ENCODE measurements around the gene SGSH.

The SGSH gene

GRCh38 chr17:80224683-80225082 is 4.5 kb upstream of the SGSH start:
- no peak for DNase-seq (ENCODE audit: low read depth, low spot score)
- TF ChIP-seq ZNF274 (IDR thresholded peaks at IDR 0.05; ENCODE audit: low read depth, low read length), result no peak
- TF ChIP-seq YY1 (IDR thresholded peaks at IDR 0.05; ENCODE audit: insufficient read depth, insufficient read length), result no peak
- TF ChIP-seq SUZ12 (IDR thresholded peaks at IDR 0.05; ENCODE audit: extremely low read depth, insufficient read depth, insufficient read length), result no peak
- no peaks in the 10 kb centered on the region for H3K27me3 ChIP-seq (ENCODE audit: insufficient read depth, insufficient read length)
- H3K9ac ChIP-seq (ENCODE audit: insufficient read length, low read depth), result no peak overlapping the region
- H3K9me3 ChIP-seq (ENCODE audit: insufficient read depth, low read length), result no peaks in the 10 kb centered on the region
- peaks cover 20% of the 10 kb centered on the region for H3K4me1 ChIP-seq (ENCODE audit: insufficient read depth, insufficient read length)
- H3K4me3 ChIP-seq (ENCODE audit: insufficient read length, low read depth), result no peak overlapping the region
- peaks cover 49% of the 10 kb centered on the region for H3K36me3 ChIP-seq (ENCODE audit: insufficient read depth, insufficient read length, low read length)

- H3K4me3 ChIP-seq (ENCODE audit: insufficient read length, low read depth), result no peak overlapping the region
- no peaks in the 10 kb centered on the region for H3K27me3 ChIP-seq (ENCODE audit: insufficient read depth, insufficient read length)
- peaks cover 45% of the 10 kb centered on the region for H3K36me3 ChIP-seq (ENCODE audit: insufficient read depth, insufficient read length, low read length)
- H3K9ac ChIP-seq (ENCODE audit: insufficient read length, low read depth), result no peak overlapping the region
- peaks cover 20% of the 10 kb centered on the region for H3K4me1 ChIP-seq (ENCODE audit: insufficient read depth, insufficient read length)
- TF ChIP-seq YY1 (IDR thresholded peaks at IDR 0.05; ENCODE audit: insufficient read depth, insufficient read length) (no peak), ZNF274 (IDR thresholded peaks at IDR 0.05; ENCODE audit: low read depth, low read length) (no peak), SUZ12 (IDR thresholded peaks at IDR 0.05; ENCODE audit: extremely low read depth, insufficient read depth, insufficient read length) (no peak)
- DNase-seq (ENCODE audit: low read depth, low spot score), result no peak
- no peaks in the 10 kb centered on the region for H3K9me3 ChIP-seq (ENCODE audit: insufficient read depth, low read length)
Observed at GRCh38 chr17:80223838-80224497, 3.8 kb upstream of the SGSH start.

GRCh38 chr17:80223142-80223815 is 3.1 kb upstream of the SGSH start:
- Histone ChIP-seq H3K4me1 (ENCODE audit: insufficient read depth, insufficient read length) (peaks cover 20% of the 10 kb centered on the region), H3K9ac (ENCODE audit: insufficient read length, low read depth) (no peak overlapping the region), H3K4me3 (ENCODE audit: insufficient read length, low read depth) (no peak overlapping the region), H3K27me3 (ENCODE audit: insufficient read depth, insufficient read length) (no peaks in the 10 kb centered on the region), H3K36me3 (ENCODE audit: insufficient read depth, insufficient read length, low read length) (peaks cover 42% of the 10 kb centered on the region), H3K9me3 (ENCODE audit: insufficient read depth, low read length) (no peaks in the 10 kb centered on the region)
- TF ChIP-seq SUZ12 (IDR thresholded peaks at IDR 0.05; ENCODE audit: extremely low read depth, insufficient read depth, insufficient read length), result no peak
- TF ChIP-seq YY1 (IDR thresholded peaks at IDR 0.05; ENCODE audit: insufficient read depth, insufficient read length), result no peak
- no peak for TF ChIP-seq ZNF274 (IDR thresholded peaks at IDR 0.05; ENCODE audit: low read depth, low read length)
- DNase-seq (ENCODE audit: low read depth, low spot score), result no peak

GRCh38 chr17:80222376-80223141 is 2.4 kb upstream of the SGSH start:
- no peaks in the 10 kb centered on the region for H3K9me3 ChIP-seq (ENCODE audit: insufficient read depth, low read length)
- H3K4me3 ChIP-seq (ENCODE audit: insufficient read length, low read depth), result no peak overlapping the region
- H3K4me1 ChIP-seq (ENCODE audit: insufficient read depth, insufficient read length), result peaks cover 17% of the 10 kb centered on the region
- no peaks in the 10 kb centered on the region for H3K27me3 ChIP-seq (ENCODE audit: insufficient read depth, insufficient read length)
- H3K9ac ChIP-seq (ENCODE audit: insufficient read length, low read depth), result no peak overlapping the region
- peaks cover 44% of the 10 kb centered on the region for H3K36me3 ChIP-seq (ENCODE audit: insufficient read depth, insufficient read length, low read length)
- no peak for DNase-seq (ENCODE audit: low read depth, low spot score)
- TF ChIP-seq SUZ12 (IDR thresholded peaks at IDR 0.05; ENCODE audit: extremely low read depth, insufficient read depth, insufficient read length), result no peak
- no peak for TF ChIP-seq ZNF274 (IDR thresholded peaks at IDR 0.05; ENCODE audit: low read depth, low read length)
- TF ChIP-seq YY1 (IDR thresholded peaks at IDR 0.05; ENCODE audit: insufficient read depth, insufficient read length), result no peak

GRCh38 chr17:80221351-80222105 is 1.4 kb upstream of the SGSH start:
- Histone ChIP-seq H3K4me3 (ENCODE audit: insufficient read length, low read depth) (peak overlapping the region; percentile 84), H3K36me3 (ENCODE audit: insufficient read depth, insufficient read length, low read length) (peaks cover 42% of the 10 kb centered on the region), H3K9ac (ENCODE audit: insufficient read length, low read depth) (peak overlapping the region; percentile 77), H3K27me3 (ENCODE audit: insufficient read depth, insufficient read length) (no peaks in the 10 kb centered on the region), H3K9me3 (ENCODE audit: insufficient read depth, low read length) (no peaks in the 10 kb centered on the region), H3K4me1 (ENCODE audit: insufficient read depth, insufficient read length) (peaks cover 13% of the 10 kb centered on the region)
- TF ChIP-seq SUZ12 (IDR thresholded peaks at IDR 0.05; ENCODE audit: extremely low read depth, insufficient read depth, insufficient read length), result no peak
- TF ChIP-seq ZNF274 (IDR thresholded peaks at IDR 0.05; ENCODE audit: low read depth, low read length), result no peak
- TF ChIP-seq YY1 (IDR thresholded peaks at IDR 0.05; ENCODE audit: insufficient read depth, insufficient read length), result no peak
- no peak for DNase-seq (ENCODE audit: low read depth, low spot score)

- TF ChIP-seq YY1 (IDR thresholded peaks at IDR 0.05; ENCODE audit: insufficient read depth, insufficient read length) (no peak), ZNF274 (IDR thresholded peaks at IDR 0.05; ENCODE audit: low read depth, low read length) (no peak), SUZ12 (IDR thresholded peaks at IDR 0.05; ENCODE audit: extremely low read depth, insufficient read depth, insufficient read length) (no peak)
- Histone ChIP-seq H3K4me3 (ENCODE audit: insufficient read length, low read depth) (peak overlapping the region; percentile 84), H3K27me3 (ENCODE audit: insufficient read depth, insufficient read length) (no peaks in the 10 kb centered on the region), H3K9me3 (ENCODE audit: insufficient read depth, low read length) (no peaks in the 10 kb centered on the region), H3K36me3 (ENCODE audit: insufficient read depth, insufficient read length, low read length) (peaks cover 48% of the 10 kb centered on the region), H3K9ac (ENCODE audit: insufficient read length, low read depth) (peak overlapping the region; percentile 77), H3K4me1 (ENCODE audit: insufficient read depth, insufficient read length) (peaks cover 13% of the 10 kb centered on the region)
- DNase-seq (ENCODE audit: low read depth, low spot score), result no peak
Observed at GRCh38 chr17:80220736-80221215, 643 bp upstream of the SGSH start.
